Upper lobe of right lung (tissue), 1 donor: ENCODE results near the gene TENM4. TPM values are rescaled to one million over a fixed set of nuclear protein-coding genes. Genes with fewer than 3 reads are reported as not detected.

ENCODE experiments used
- ATAC-seq: fragments of 200-7000 bp; cut with Tn5 transposase; one replicate; pipeline ENCODE4 v1.9.1; 2020; ENCODE audit warnings: mild to moderate bottlenecking, moderate library complexity
- DNase-seq: peaks from one replicate; pipeline ENCODE4 v3.0.0-alpha.2; 2020
- H3K27ac ChIP-seq: fragments of 200-600 bp; one replicate; pipeline ENCODE4 v1.8.0; 2022
- H3K27me3 ChIP-seq: fragments of 200-600 bp; one replicate; pipeline ENCODE4 v1.8.0; 2022; ENCODE audit warnings: mild to moderate bottlenecking
- H3K36me3 ChIP-seq: fragments of 200-600 bp; one replicate; pipeline ENCODE4 v1.8.0; 2022
- H3K4me1 ChIP-seq: fragments of 200-600 bp; one replicate; pipeline ENCODE4 v1.8.0; 2022
- H3K4me3 ChIP-seq: fragments of 200-600 bp; one replicate; pipeline ENCODE4 v1.8.0; 2022; ENCODE audit warnings: mild to moderate bottlenecking
- H3K9me3 ChIP-seq: fragments of 200-600 bp; one replicate; pipeline ENCODE4 v1.8.0; 2022
- CTCF ChIP-seq: fragments of 200-600 bp; IDR thresholded peaks from one replicate; pipeline ENCODE4 v1.8.0; 2022; ENCODE audit warnings: antibody characterized with exemption
- intact Hi-C: fragments of 100-400 bp; cut with DNase I; formaldehyde crosslinking; loops from one replicate; pipeline ENCODE4 v1.11.0; 2022
- total RNA-seq: library from RNA; stranded (reverse); fragmentation: NEBNext Ultra II Directional; extraction: Animal tissue kit (Norgen Biotek cat#: 25700); gene quantifications from one replicate; pipeline ENCODE4 v1.2.1, GENCODE V29; 2021
- donor health status: DM: no; HTN: yes; CAD: no; lungs with severe emphysema.

TENM4 gene
- total RNA-seq, 1 donor from 2014 or later, result 4.3 TPM

GRCh38 chr11:78720281-78720989, 720.4 kb downstream of the TENM4 start:
- no peak overlapping the region for H3K4me3 ChIP-seq
- H3K36me3 ChIP-seq, result no peaks in the 10 kb centered on the region
- no peak overlapping the region for H3K27ac ChIP-seq
- no peaks in the 10 kb centered on the region for H3K4me1 ChIP-seq
- no peak for DNase-seq
- intact Hi-C loops, result no loop called here
- H3K9me3 ChIP-seq, result no peaks in the 10 kb centered on the region
- ATAC-seq, result no peak
- no peaks in the 10 kb centered on the region for H3K27me3 ChIP-seq
- TF ChIP-seq CTCF, result no peak

- no peak for ATAC-seq
- intact Hi-C loops, result no loop called here
- no peak for TF ChIP-seq CTCF
Observed at GRCh38 chr11:78717041-78717440, 723.8 kb downstream of the TENM4 start.

DNA sequence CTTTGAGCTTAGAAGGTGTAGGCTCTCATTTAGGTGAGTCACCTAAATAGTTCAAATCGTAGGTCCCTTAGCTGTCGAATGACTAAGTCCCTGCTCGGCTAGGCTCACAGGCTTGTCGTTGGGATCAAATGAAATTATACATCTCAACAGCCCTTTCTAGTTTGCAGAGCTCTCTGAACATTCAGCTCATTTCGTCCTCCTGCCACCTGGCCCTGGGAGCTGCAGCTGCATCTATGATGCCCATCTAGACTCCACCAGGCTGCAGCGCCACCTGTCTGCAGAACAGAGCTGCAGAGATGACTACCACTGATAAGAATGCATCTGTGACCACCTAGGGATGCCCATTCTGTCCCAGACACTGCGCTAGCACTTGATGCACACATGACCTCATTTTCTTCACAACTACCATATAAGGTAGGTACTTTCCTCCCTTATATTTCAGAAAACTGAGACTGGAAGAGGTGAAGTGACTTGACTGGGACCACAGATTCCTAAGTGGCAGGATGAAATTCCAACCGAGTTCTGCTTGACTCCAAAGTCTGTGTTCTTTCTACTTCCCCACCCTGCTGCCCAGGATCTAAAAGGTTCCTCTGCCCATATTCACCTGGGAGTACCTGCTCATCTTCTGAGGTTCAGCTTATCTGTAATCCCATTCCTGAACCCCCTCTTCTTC, 725.1 kb downstream of the TENM4 start:
- Histone ChIP-seq H3K27me3 (no peaks in the 10 kb centered on the region), H3K9me3 (no peaks in the 10 kb centered on the region), H3K27ac (no peak overlapping the region), H3K36me3 (no peaks in the 10 kb centered on the region), H3K4me1 (no peaks in the 10 kb centered on the region), H3K4me3 (no peak overlapping the region)
- TF ChIP-seq CTCF, result peak; percentile 65
- intact Hi-C loops, result no loop called here
- DNase-seq (peak; percentile 75), ATAC-seq (peak; percentile 85)

More at GRCh38 chr11:78717041-78717440, 723.8 kb downstream of the TENM4 start:
- Histone ChIP-seq H3K9me3 (no peaks in the 10 kb centered on the region), H3K36me3 (no peaks in the 10 kb centered on the region), H3K27ac (no peak overlapping the region), H3K27me3 (no peaks in the 10 kb centered on the region), H3K4me3 (no peak overlapping the region), H3K4me1 (no peaks in the 10 kb centered on the region)
- DNase-seq, result no peak

GRCh38 chr11:78714539-78714938, 726.3 kb downstream of the TENM4 start:
- no peak overlapping the region for H3K27ac ChIP-seq
- DNase-seq (no peak), ATAC-seq (no peak)
- intact Hi-C loops, result no loop called here
- no peaks in the 10 kb centered on the region for H3K4me1 ChIP-seq
- H3K9me3 ChIP-seq, result no peaks in the 10 kb centered on the region
- H3K4me3 ChIP-seq, result no peak overlapping the region
- H3K36me3 ChIP-seq, result no peaks in the 10 kb centered on the region
- TF ChIP-seq CTCF, result no peak
- no peaks in the 10 kb centered on the region for H3K27me3 ChIP-seq

DNA sequence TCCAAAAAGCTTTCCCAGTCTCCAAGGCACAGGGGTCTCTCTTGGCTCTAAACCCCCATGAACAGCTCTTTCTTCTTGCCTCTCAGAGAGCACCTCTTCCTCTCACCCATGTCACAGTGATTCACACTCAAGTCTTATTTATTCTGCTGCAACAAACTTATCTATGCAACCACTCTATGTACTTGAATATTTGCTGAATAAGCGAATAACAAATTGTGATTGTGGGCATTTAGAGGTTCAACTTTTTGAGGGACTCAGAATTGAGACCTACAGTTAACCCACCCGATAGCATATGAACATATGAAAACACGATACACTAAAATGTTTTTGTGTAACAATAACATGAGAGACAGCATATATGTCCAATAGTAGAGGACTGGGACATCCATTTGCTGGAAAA, 729.1 kb downstream of the TENM4 start:
- TF ChIP-seq CTCF, result no peak
- intact Hi-C loops, result no loop called here
- no peaks in the 10 kb centered on the region for H3K9me3 ChIP-seq

More for the DNA sequence above, 729.1 kb downstream of the TENM4 start:
- H3K27ac ChIP-seq, result no peak overlapping the region
- H3K27me3 ChIP-seq, result no peaks in the 10 kb centered on the region
- H3K36me3 ChIP-seq, result no peaks in the 10 kb centered on the region
- no peaks in the 10 kb centered on the region for H3K4me1 ChIP-seq
- no peak overlapping the region for H3K4me3 ChIP-seq
- ATAC-seq, result no peak
- no peak for DNase-seq
